ENCODE measurements around the gene CAMTA1. TPM values are rescaled to one million over a fixed set of nuclear protein-coding genes. Genes with fewer than 3 reads are reported as not detected.

CAMTA1 gene
- polyA plus RNA-seq, 1 donor from 2014 or later, result 162 TPM

DNA sequence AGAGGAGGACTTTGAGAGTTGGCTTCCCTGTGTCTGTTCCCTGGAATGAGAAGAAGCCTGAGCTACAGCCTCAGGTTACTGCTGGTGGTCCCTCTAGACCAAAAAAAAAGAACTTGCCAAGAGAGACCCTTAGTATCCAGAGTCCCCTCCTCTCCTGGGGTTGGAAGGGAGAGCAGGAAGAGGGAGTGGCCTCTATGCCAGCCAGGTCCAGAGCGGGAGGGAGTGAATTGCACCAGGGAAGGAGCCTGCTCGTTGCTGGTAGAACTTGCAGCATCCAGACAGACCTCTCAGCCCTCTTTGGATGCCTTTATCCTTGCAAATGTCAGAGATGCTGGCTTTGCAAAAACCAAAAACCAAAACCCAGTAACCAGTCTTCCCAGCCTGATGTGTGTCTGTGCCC is 494.5 kb downstream of the CAMTA1 start:
- no peaks in the 10 kb centered on the region for H3K9me2 ChIP-seq (ENCODE audit: insufficient read depth, low read length)
- H3K4me2 ChIP-seq (ENCODE audit: low read length), result no peak overlapping the region
- H4K20me1 ChIP-seq (ENCODE audit: insufficient read depth), result no peaks in the 10 kb centered on the region
- H3K9me3 ChIP-seq (ENCODE audit: low read length), result no peaks in the 10 kb centered on the region
- no peak overlapping the region for H3K27ac ChIP-seq (ENCODE audit: low read length)
- no peaks in the 10 kb centered on the region for H3F3A ChIP-seq (ENCODE audit: insufficient read depth, low read length, poor library complexity, severe bottlenecking)
- no peaks in the 10 kb centered on the region for H3K27me3 ChIP-seq (ENCODE audit: insufficient read depth, low read depth, low read length)
- no peak overlapping the region for H3K4me3 ChIP-seq (ENCODE audit: low read length)
- H3K9ac ChIP-seq (ENCODE audit: low read length), result no peak overlapping the region
- H3K79me2 ChIP-seq (replicated peaks; ENCODE audit: insufficient read depth, low read length), result no peaks in the 10 kb centered on the region
- no peak for TF ChIP-seq EZH2 (IDR thresholded peaks at IDR 0.05; ENCODE audit: borderline replicate concordance, insufficient read depth, low read length, poor library complexity, severe bottlenecking)
- no peak for TF ChIP-seq RAD21 (conservative IDR thresholded peaks at IDR 0.05)
- TF ChIP-seq TAF1 (IDR thresholded peaks at IDR 0.05; ENCODE audit: low read depth), result no peak
- TF ChIP-seq SMC3 (conservative IDR thresholded peaks at IDR 0.05; ENCODE audit: poor library complexity), result no peak
- TF ChIP-seq EP300 (conservative IDR thresholded peaks at IDR 0.05; ENCODE audit: poor library complexity, severe bottlenecking), result no peak
- TF ChIP-seq, protein P1, sequence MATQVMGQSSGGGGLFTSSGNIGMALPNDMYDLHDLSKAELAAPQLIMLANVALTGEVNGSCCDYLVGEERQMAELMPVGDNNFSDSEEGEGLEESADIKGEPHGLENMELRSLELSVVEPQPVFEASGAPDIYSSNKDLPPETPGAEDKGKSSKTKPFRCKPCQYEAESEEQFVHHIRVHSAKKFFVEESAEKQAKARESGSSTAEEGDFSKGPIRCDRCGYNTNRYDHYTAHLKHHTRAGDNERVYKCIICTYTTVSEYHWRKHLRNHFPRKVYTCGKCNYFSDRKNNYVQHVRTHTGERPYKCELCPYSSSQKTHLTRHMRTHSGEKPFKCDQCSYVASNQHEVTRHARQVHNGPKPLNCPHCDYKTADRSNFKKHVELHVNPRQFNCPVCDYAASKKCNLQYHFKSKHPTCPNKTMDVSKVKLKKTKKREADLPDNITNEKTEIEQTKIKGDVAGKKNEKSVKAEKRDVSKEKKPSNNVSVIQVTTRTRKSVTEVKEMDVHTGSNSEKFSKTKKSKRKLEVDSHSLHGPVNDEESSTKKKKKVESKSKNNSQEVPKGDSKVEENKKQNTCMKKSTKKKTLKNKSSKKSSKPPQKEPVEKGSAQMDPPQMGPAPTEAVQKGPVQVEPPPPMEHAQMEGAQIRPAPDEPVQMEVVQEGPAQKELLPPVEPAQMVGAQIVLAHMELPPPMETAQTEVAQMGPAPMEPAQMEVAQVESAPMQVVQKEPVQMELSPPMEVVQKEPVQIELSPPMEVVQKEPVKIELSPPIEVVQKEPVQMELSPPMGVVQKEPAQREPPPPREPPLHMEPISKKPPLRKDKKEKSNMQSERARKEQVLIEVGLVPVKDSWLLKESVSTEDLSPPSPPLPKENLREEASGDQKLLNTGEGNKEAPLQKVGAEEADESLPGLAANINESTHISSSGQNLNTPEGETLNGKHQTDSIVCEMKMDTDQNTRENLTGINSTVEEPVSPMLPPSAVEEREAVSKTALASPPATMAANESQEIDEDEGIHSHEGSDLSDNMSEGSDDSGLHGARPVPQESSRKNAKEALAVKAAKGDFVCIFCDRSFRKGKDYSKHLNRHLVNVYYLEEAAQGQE (IDR thresholded peaks at IDR 0.05; ENCODE audit: borderline replicate concordance), result no peak
- TF ChIP-seq, protein P2, sequence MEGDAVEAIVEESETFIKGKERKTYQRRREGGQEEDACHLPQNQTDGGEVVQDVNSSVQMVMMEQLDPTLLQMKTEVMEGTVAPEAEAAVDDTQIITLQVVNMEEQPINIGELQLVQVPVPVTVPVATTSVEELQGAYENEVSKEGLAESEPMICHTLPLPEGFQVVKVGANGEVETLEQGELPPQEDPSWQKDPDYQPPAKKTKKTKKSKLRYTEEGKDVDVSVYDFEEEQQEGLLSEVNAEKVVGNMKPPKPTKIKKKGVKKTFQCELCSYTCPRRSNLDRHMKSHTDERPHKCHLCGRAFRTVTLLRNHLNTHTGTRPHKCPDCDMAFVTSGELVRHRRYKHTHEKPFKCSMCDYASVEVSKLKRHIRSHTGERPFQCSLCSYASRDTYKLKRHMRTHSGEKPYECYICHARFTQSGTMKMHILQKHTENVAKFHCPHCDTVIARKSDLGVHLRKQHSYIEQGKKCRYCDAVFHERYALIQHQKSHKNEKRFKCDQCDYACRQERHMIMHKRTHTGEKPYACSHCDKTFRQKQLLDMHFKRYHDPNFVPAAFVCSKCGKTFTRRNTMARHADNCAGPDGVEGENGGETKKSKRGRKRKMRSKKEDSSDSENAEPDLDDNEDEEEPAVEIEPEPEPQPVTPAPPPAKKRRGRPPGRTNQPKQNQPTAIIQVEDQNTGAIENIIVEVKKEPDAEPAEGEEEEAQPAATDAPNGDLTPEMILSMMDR (IDR thresholded peaks at IDR 0.05; ENCODE audit: poor library complexity, severe bottlenecking), result no peak
- no peak for TF ChIP-seq MXI1 (conservative IDR thresholded peaks at IDR 0.05; ENCODE audit: poor library complexity, severe bottlenecking)
- no peak for TF ChIP-seq POLR2AphosphoS5 (IDR thresholded peaks at IDR 0.05)
- H2AFZ ChIP-seq (ENCODE audit: low read depth, low read length), result no peak overlapping the region
- H3K36me3 ChIP-seq (ENCODE audit: insufficient read depth, low read length), result no peaks in the 10 kb centered on the region

DNA sequence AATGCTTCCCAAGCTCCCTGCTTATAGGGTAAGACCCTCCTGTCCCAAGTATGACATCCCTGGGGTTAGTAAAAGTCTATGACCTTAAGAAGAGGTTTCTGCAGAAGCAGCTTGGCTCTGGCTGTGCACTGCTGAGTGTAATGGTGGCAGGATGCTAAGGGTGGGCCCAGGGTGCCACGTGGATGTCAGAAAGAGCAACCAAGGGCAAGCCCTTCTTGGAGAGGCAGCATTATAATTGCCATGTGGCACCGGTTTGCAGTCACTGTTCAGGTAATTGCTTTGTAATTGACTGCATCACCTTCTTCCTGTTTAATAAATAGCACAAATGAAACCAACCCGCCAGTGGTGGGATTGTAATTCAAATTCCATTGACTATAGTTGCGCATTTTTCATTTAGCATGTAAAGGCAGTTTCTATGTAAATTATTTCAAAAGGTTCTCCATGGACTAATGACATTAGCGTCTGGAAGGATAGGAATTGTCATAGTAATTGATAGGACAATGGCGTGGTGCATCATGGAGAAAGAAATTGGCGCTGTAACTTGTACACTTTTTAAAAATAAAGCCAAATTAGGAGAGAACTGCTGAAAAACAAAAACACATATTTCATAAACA is 495.2 kb downstream of the CAMTA1 start:
- H3K9me3 ChIP-seq (ENCODE audit: low read length), result no peaks in the 10 kb centered on the region
- no peaks in the 10 kb centered on the region for H4K20me1 ChIP-seq (ENCODE audit: insufficient read depth)
- H3K27me3 ChIP-seq (ENCODE audit: insufficient read depth, low read depth, low read length), result no peaks in the 10 kb centered on the region
- no peak overlapping the region for H3K9ac ChIP-seq (ENCODE audit: low read length)
- H3K9me2 ChIP-seq (ENCODE audit: insufficient read depth, low read length), result no peaks in the 10 kb centered on the region
- no peak overlapping the region for H2AFZ ChIP-seq (ENCODE audit: low read depth, low read length)
- no peak overlapping the region for H3K27ac ChIP-seq (ENCODE audit: low read length)
- no peaks in the 10 kb centered on the region for H3F3A ChIP-seq (ENCODE audit: insufficient read depth, low read length, poor library complexity, severe bottlenecking)
- no peaks in the 10 kb centered on the region for H3K79me2 ChIP-seq (replicated peaks; ENCODE audit: insufficient read depth, low read length)
- no peaks in the 10 kb centered on the region for H3K36me3 ChIP-seq (ENCODE audit: insufficient read depth, low read length)
- TF ChIP-seq POLR2AphosphoS5 (IDR thresholded peaks at IDR 0.05) (no peak), EP300 (conservative IDR thresholded peaks at IDR 0.05; ENCODE audit: poor library complexity, severe bottlenecking) (no peak), TAF1 (IDR thresholded peaks at IDR 0.05; ENCODE audit: low read depth) (no peak), EZH2 (IDR thresholded peaks at IDR 0.05; ENCODE audit: borderline replicate concordance, insufficient read depth, low read length, poor library complexity, severe bottlenecking) (no peak), MXI1 (conservative IDR thresholded peaks at IDR 0.05; ENCODE audit: poor library complexity, severe bottlenecking) (no peak), RAD21 (conservative IDR thresholded peaks at IDR 0.05) (no peak), SMC3 (conservative IDR thresholded peaks at IDR 0.05; ENCODE audit: poor library complexity) (no peak)
- TF ChIP-seq, protein P1 (IDR thresholded peaks at IDR 0.05; ENCODE audit: borderline replicate concordance), result no peak
- TF ChIP-seq, protein P2 (IDR thresholded peaks at IDR 0.05; ENCODE audit: poor library complexity, severe bottlenecking), result no peak
- no peak overlapping the region for H3K4me3 ChIP-seq (ENCODE audit: low read length)
- no peak overlapping the region for H3K4me2 ChIP-seq (ENCODE audit: low read length)

Measured in neural cell (in vitro differentiated cells).